Measurements from ENCODE around the gene ATL2. TPM values are rescaled to one million over a fixed set of nuclear protein-coding genes. Genes with fewer than 3 reads are reported as not detected.

The ATL2 gene
- total and polyA plus RNA-seq, 2 experiments from 2014 or later = 28.0 to 72.4 TPM

GRCh38 chr2:38419499-38419898 is 42.4 kb upstream of the ATL2 start:
- TF ChIP-seq EZH2phosphoT487 (IDR thresholded peaks at IDR 0.05; ENCODE audit: low read depth, severe bottlenecking, unreplicated experiment) (no peak), CTCF (IDR thresholded peaks at IDR 0.05; ENCODE audit: poor library complexity) (no peak), EZH2 (IDR thresholded peaks at IDR 0.05; ENCODE audit: borderline replicate concordance) (no peak)
- Histone ChIP-seq H3K36me3 (replicated peaks; ENCODE audit: insufficient read depth, low read depth) (no peaks in the 10 kb centered on the region), H3K27me3 (no peaks in the 10 kb centered on the region), H2AFZ (no peak overlapping the region), H3K27ac (no peak overlapping the region), H3K4me3 (no peak overlapping the region), H3K9me2 (replicated peaks; ENCODE audit: insufficient read depth) (no peaks in the 10 kb centered on the region), H3K9me3 (ENCODE audit: low read depth) (no peaks in the 10 kb centered on the region), H3K79me2 (no peaks in the 10 kb centered on the region), H4K20me1 (ENCODE audit: insufficient read depth, poor library complexity, severe bottlenecking) (no peaks in the 10 kb centered on the region), H3K4me2 (no peak overlapping the region), H3K4me1 (ENCODE audit: insufficient read depth) (peaks cover 5% of the 10 kb centered on the region)
- 83% methylated on average over 5 of the region's 5 CpGs for WGBS (ENCODE audit: low lambda C conversion rate, missing lambda C conversion rate)
- DNase-seq (ENCODE audit: low spot score) = no peak

- no peak overlapping the region for H3K4me2 ChIP-seq
- H3K4me1 ChIP-seq (ENCODE audit: insufficient read depth) = peaks cover 5% of the 10 kb centered on the region
- no peak overlapping the region for H2AFZ ChIP-seq
- no peaks in the 10 kb centered on the region for H3K79me2 ChIP-seq
- H3K36me3 ChIP-seq (replicated peaks; ENCODE audit: insufficient read depth, low read depth) = no peaks in the 10 kb centered on the region
- 92% methylated on average over 2 of the region's 2 CpGs for WGBS (ENCODE audit: low lambda C conversion rate, missing lambda C conversion rate)
- no peak overlapping the region for H3K27ac ChIP-seq
- no peaks in the 10 kb centered on the region for H3K9me2 ChIP-seq (replicated peaks; ENCODE audit: insufficient read depth)
- H4K20me1 ChIP-seq (ENCODE audit: insufficient read depth, poor library complexity, severe bottlenecking) = no peaks in the 10 kb centered on the region
- H3K27me3 ChIP-seq = no peaks in the 10 kb centered on the region
- no peak for DNase-seq (ENCODE audit: low spot score)
- no peaks in the 10 kb centered on the region for H3K9me3 ChIP-seq (ENCODE audit: low read depth)
- TF ChIP-seq EZH2phosphoT487 (IDR thresholded peaks at IDR 0.05; ENCODE audit: low read depth, severe bottlenecking, unreplicated experiment) (no peak), EZH2 (IDR thresholded peaks at IDR 0.05; ENCODE audit: borderline replicate concordance) (no peak), CTCF (IDR thresholded peaks at IDR 0.05; ENCODE audit: poor library complexity) (no peak)
- H3K4me3 ChIP-seq = no peak overlapping the region
Measured at GRCh38 chr2:38418735-38419134, 41.7 kb upstream of the ATL2 start.

- peaks cover 5% of the 10 kb centered on the region for H3K4me1 ChIP-seq (ENCODE audit: insufficient read depth)
- DNase-seq (ENCODE audit: low spot score) = no peak
- no peak overlapping the region for H3K4me2 ChIP-seq
- no peaks in the 10 kb centered on the region for H4K20me1 ChIP-seq (ENCODE audit: insufficient read depth, poor library complexity, severe bottlenecking)
- no peak overlapping the region for H2AFZ ChIP-seq
- no peaks in the 10 kb centered on the region for H3K27me3 ChIP-seq
- TF ChIP-seq EZH2phosphoT487 (IDR thresholded peaks at IDR 0.05; ENCODE audit: low read depth, severe bottlenecking, unreplicated experiment) (no peak), CTCF (IDR thresholded peaks at IDR 0.05; ENCODE audit: poor library complexity) (no peak), EZH2 (IDR thresholded peaks at IDR 0.05; ENCODE audit: borderline replicate concordance) (no peak)
- peaks cover under 1% of the 10 kb centered on the region for H3K9me3 ChIP-seq (ENCODE audit: low read depth)
- H3K27ac ChIP-seq = no peak overlapping the region
- no peaks in the 10 kb centered on the region for H3K36me3 ChIP-seq (replicated peaks; ENCODE audit: insufficient read depth, low read depth)
- H3K79me2 ChIP-seq = no peaks in the 10 kb centered on the region
- H3K4me3 ChIP-seq = no peak overlapping the region
- no peaks in the 10 kb centered on the region for H3K9me2 ChIP-seq (replicated peaks; ENCODE audit: insufficient read depth)
- 75% methylated on average over 7 of the region's 7 CpGs for WGBS (ENCODE audit: low lambda C conversion rate, missing lambda C conversion rate)
Measured at GRCh38 chr2:38417745-38418689, 40.9 kb upstream of the ATL2 start.

Data from hepatocyte (in vitro differentiated cells).